ENCODE results near the gene NUAK1. TPM values are rescaled to one million over a fixed set of nuclear protein-coding genes. Genes with fewer than 3 reads are reported as not detected.

The NUAK1 gene
- total RNA-seq, 1 experiment from 2014 or later = 7.4 TPM

- H3K27ac ChIP-seq (ENCODE audit: low read depth, low read length) = no peak overlapping the region
- CTCF ChIA-PET = no interaction called here
- H3K4me3 ChIP-seq (replicated peaks in 1 of 2; ENCODE audit: low read depth in 1 of 2, low read length in 2 of 2) = no peak overlapping the region
- no peaks in the 10 kb centered on the region for H3K36me3 ChIP-seq (ENCODE audit: control insufficient read depth in 1 of 2, insufficient read depth in 2 of 2, low read length in 2 of 2)
- ATAC-seq = no peak
- TF ChIP-seq ZFX (IDR thresholded peaks at IDR 0.05) (no peak), JUND (IDR thresholded peaks at IDR 0.05) (no peak), EZH2phosphoT487 (IDR thresholded peaks at IDR 0.05; ENCODE audit: borderline replicate concordance) (no peak), CEBPB (IDR thresholded peaks at IDR 0.05; ENCODE audit: low read depth) (no peak), ZBTB33 (IDR thresholded peaks at IDR 0.05; ENCODE audit: extremely low read depth, insufficient replicate concordance, low read length) (no peak), ELF1 (IDR thresholded peaks at IDR 0.05; ENCODE audit: borderline replicate concordance, low read depth) (no peak), SIN3A (IDR thresholded peaks at IDR 0.05; ENCODE audit: low read depth) (no peak), EZH2 (IDR thresholded peaks at IDR 0.05) (no peak), CBX3 (IDR thresholded peaks at IDR 0.05; ENCODE audit: low read depth) (no peak), EGR1 (IDR thresholded peaks at IDR 0.05; ENCODE audit: low read depth) (no peak), POLR2AphosphoS5 (IDR thresholded peaks at IDR 0.05; ENCODE audit: low read depth, low read length) (no peak), SP1 (IDR thresholded peaks at IDR 0.05; ENCODE audit: low read depth) (no peak), CTCF (IDR thresholded peaks at IDR 0.05 in 2 of 3, conservative IDR thresholded peaks at IDR 0.05 in 1 of 3; ENCODE audit: borderline replicate concordance in 1 of 3, insufficient read depth in 1 of 3, low read depth in 2 of 3, low read length in 2 of 3) (no peak), TCF7L2 (IDR thresholded peaks at IDR 0.05; ENCODE audit: borderline replicate concordance, extremely low read depth, insufficient read depth, insufficient read length) (no peak), MAX (IDR thresholded peaks at IDR 0.05) (no peak), YY1 (IDR thresholded peaks at IDR 0.05; ENCODE audit: extremely low read depth, insufficient replicate concordance, low read depth, low read length) (no peak), SRF (IDR thresholded peaks at IDR 0.05; ENCODE audit: low read depth) (no peak)
- H3K79me2 ChIP-seq (ENCODE audit: insufficient read depth, low read length) = no peaks in the 10 kb centered on the region
- intact Hi-C loops (cut with micrococcal nuclease) = no loop called here
- no peaks in the 10 kb centered on the region for H3K9me2 ChIP-seq (ENCODE audit: insufficient read depth)
- BruUV-seq (replicated peaks) = no TSS peak
- no peaks in the 10 kb centered on the region for H3K4me1 ChIP-seq (ENCODE audit: control insufficient read depth in 1 of 2, insufficient read depth in 2 of 2, low read length in 2 of 2)
- H3K4me2 ChIP-seq (ENCODE audit: low read length) = no peak overlapping the region
- DNase-seq (ENCODE audit: low read depth, low spot score) = no peak
- H2AFZ ChIP-seq (ENCODE audit: low read depth, low read length, poor library complexity, severe bottlenecking) = no peak overlapping the region
- H3K27me3 ChIP-seq (ENCODE audit: insufficient read depth, low read length) = peaks cover 9% of the 10 kb centered on the region
- RAD21 ChIA-PET (ENCODE audit: low non-redundant PET in 1 of 2, low total read pairs in 2 of 2, uncharacterized antibody in 2 of 2, unreplicated experiment in 2 of 2) = no interaction called here
- no peak overlapping the region for H3K9ac ChIP-seq (ENCODE audit: low read length)
- no peaks in the 10 kb centered on the region for H4K20me1 ChIP-seq (ENCODE audit: insufficient read depth)
- POLR2A ChIA-PET = no interaction called here
- H3K9me3 ChIP-seq (ENCODE audit: control insufficient read depth in 1 of 2, insufficient read depth in 1 of 2, low read depth in 1 of 2, low read length in 2 of 2) = no peaks in the 10 kb centered on the region
These were observed 92.4 kb downstream of the NUAK1 start for GRCh38 chr12:106046301-106046846.

Measured in HCT116 (cell line).